A549 (cell line): ENCODE data around the gene ADAMTS14.

Experiments used
- CTCF ChIP-seq: fragments of >200 bp; sonication (Bioruptor Twin); formaldehyde crosslinking; IDR thresholded peaks from 3 replicates; pipeline ENCODE4 v1.5.1; 2016
- MAFK ChIP-seq: fragments of 450-650 bp; IDR thresholded peaks from 2 replicates; pipeline ENCODE4 v1.6.1; 2014; ENCODE audit not compliant: partially characterized antibody
- MAX ChIP-seq: IDR thresholded peaks from 2 replicates; pipeline ENCODE4 v1.6.1; 2012
- NPAS2 ChIP-seq: fragments of 250-450 bp; sonication (Bioruptor Pico); IDR thresholded peaks from 2 replicates; pipeline ENCODE4 v1.8.0; 2022; ENCODE audit warnings: mild to moderate bottlenecking, moderate library complexity, borderline replicate concordance
- POLR2A ChIP-seq: IDR thresholded peaks from 2 replicates; pipeline ENCODE4 v1.6.1; 2012; ENCODE audit warnings: mild to moderate bottlenecking, low read length
- POLR2AphosphoS2 ChIP-seq: conservative IDR thresholded peaks from 2 replicates; pipeline ENCODE4 v1.6.1; 2012; ENCODE audit warnings: low read length, improper control_type of control experiment, inconsistent platforms
- RAD21 ChIP-seq, 2 experiments: fragments of >200 bp in 1 of 2; sonication (Bioruptor Twin) in 1 of 2; formaldehyde crosslinking in 1 of 2; IDR thresholded peaks in 1 of 2; conservative IDR thresholded peaks in 1 of 2; 2 replicates in 1 of 2; 3 replicates in 1 of 2; pipeline ENCODE4 v1.6.1; 2012 to 2018; ENCODE audit warnings: inconsistent platforms in 1 of 2
- RCOR1 ChIP-seq: fragments of 150-350 bp; IDR thresholded peaks from 2 replicates; pipeline ENCODE4 v1.6.1; 2014; ENCODE audit warnings: antibody characterized with exemption, low read length, low read depth
- SMC3 ChIP-seq: fragments of >200 bp; sonication (Bioruptor Twin); formaldehyde crosslinking; IDR thresholded peaks from 3 replicates; pipeline ENCODE4 v1.6.1; 2018; ENCODE audit warnings: inconsistent platforms

- TF ChIP-seq MAX: no peak
- no peak for TF ChIP-seq RAD21 (conservative IDR thresholded peaks at IDR 0.05 in 1 of 2, IDR thresholded peaks at IDR 0.05 in 1 of 2)
- no peak for TF ChIP-seq CTCF
- TF ChIP-seq POLR2A: no peak
- TF ChIP-seq NPAS2 (CRISPR knock-in tag): no peak
- no peak for TF ChIP-seq POLR2AphosphoS2
- TF ChIP-seq RCOR1: no peak
- no peak for TF ChIP-seq MAFK
- no peak for TF ChIP-seq SMC3
These were observed 614 bp upstream of the ADAMTS14 start for GRCh38 chr10:70671619-70672164.
